Activated T-cell treated with anti-CD3 and anti-CD28 coated beads, Interleukin-2, amount 50 U/mL, for 24 hours (primary cell): ENCODE results near the gene GHR.

Source experiments
- DNase-seq: peaks from one replicate; pipeline ENCODE4 v3.0.0-alpha.2; 2020
- H3K27ac Mint-ChIP-seq: 2 replicates; pipeline ENCODE4 v1.8.0; 2020; ENCODE audit warnings: mild to moderate bottlenecking, mixed read lengths
- H3K27me3 Mint-ChIP-seq: 2 replicates; pipeline ENCODE4 v1.8.0; 2020; ENCODE audit warnings: mixed read lengths
- H3K36me3 Mint-ChIP-seq: 2 replicates; pipeline ENCODE4 v1.8.0; 2020; ENCODE audit warnings: low read depth, mixed read lengths
- H3K4me1 Mint-ChIP-seq: 2 replicates; pipeline ENCODE4 v1.8.0; 2020; ENCODE audit warnings: low read depth, mixed read lengths
- H3K4me3 Mint-ChIP-seq: 2 replicates; pipeline ENCODE4 v1.8.0; 2020; ENCODE audit warnings: mild to moderate bottlenecking, moderate library complexity, mixed read lengths
- H3K9me3 Mint-ChIP-seq: 2 replicates; pipeline ENCODE4 v1.8.0; 2020; ENCODE audit warnings: mixed read lengths

GHR gene

DNA sequence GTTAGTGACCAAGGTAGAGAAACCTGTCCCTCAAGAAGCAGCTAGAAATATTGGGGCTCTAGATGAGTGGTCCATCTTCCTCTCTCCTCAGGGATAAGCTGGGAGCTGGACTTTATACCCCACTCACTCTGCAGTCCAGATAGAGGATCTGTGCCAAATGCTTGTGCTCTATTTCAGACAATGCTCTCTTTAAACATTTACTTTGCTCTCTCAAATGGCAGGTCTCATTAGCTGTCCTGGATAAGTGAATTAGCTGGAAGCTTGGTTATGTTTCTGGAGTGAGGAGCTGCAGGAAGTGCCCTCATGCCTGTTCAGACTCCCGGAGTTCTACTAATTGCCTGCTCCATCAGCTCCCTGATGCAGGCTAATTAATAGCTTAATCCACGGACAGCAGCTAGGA is 182.3 kb downstream of the GHR start:
- H3K27me3 Mint-ChIP-seq = peaks cover 30% of the 10 kb centered on the region
- H3K9me3 Mint-ChIP-seq = no peaks in the 10 kb centered on the region
- no peak overlapping the region for H3K27ac Mint-ChIP-seq
- DNase-seq = no peak
- H3K36me3 Mint-ChIP-seq = no peaks in the 10 kb centered on the region
- H3K4me1 Mint-ChIP-seq = no peaks in the 10 kb centered on the region
- H3K4me3 Mint-ChIP-seq = no peak overlapping the region

DNA sequence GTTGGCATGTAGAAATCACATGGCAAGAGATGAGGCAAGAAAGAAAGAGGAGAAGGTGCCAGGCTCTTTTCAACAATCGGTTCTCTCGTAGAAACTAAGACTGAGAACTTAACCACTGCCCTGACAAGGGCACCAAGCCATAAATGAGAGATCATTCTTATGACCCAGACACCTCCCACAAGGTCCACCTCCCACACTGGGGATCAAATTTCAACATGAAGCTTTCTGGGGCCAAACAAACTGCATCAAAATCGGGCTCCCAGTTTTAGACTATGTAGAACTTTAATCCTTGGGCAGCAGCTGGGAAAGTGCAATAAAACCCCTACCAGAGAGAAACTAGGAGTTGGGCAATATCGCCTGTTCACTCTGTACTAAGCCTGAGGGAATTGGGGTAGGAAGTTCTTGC is 183.2 kb downstream of the GHR start:
- H3K9me3 Mint-ChIP-seq = no peaks in the 10 kb centered on the region
- H3K4me1 Mint-ChIP-seq = no peaks in the 10 kb centered on the region
- H3K27ac Mint-ChIP-seq = no peak overlapping the region
- peaks cover 30% of the 10 kb centered on the region for H3K27me3 Mint-ChIP-seq
- no peak overlapping the region for H3K4me3 Mint-ChIP-seq
- DNase-seq = no peak
- no peaks in the 10 kb centered on the region for H3K36me3 Mint-ChIP-seq

DNA sequence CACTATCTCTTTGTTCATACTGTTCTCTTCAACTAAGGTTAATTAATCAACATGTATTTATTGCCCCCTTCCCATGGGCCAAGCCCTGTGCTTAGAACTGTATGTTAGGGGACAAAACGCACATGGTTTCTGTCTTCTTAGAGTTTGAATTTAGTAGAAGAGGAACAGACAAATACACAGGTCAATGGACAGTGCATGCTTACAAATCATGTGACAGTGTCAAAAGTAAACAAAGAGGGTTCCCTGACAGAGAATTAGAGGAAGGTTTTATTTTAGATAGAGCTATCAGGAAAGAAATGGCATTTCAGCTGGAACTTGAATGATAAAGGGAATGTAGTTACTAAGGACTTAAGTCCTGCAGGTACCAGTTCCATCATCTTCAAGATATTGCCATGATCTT is 188.2 kb downstream of the GHR start:
- H3K27me3 Mint-ChIP-seq = peaks cover 27% of the 10 kb centered on the region
- no peak overlapping the region for H3K4me3 Mint-ChIP-seq
- no peak overlapping the region for H3K27ac Mint-ChIP-seq
- DNase-seq = no peak
- no peaks in the 10 kb centered on the region for H3K36me3 Mint-ChIP-seq
- H3K4me1 Mint-ChIP-seq = no peaks in the 10 kb centered on the region
- H3K9me3 Mint-ChIP-seq = no peaks in the 10 kb centered on the region

DNA sequence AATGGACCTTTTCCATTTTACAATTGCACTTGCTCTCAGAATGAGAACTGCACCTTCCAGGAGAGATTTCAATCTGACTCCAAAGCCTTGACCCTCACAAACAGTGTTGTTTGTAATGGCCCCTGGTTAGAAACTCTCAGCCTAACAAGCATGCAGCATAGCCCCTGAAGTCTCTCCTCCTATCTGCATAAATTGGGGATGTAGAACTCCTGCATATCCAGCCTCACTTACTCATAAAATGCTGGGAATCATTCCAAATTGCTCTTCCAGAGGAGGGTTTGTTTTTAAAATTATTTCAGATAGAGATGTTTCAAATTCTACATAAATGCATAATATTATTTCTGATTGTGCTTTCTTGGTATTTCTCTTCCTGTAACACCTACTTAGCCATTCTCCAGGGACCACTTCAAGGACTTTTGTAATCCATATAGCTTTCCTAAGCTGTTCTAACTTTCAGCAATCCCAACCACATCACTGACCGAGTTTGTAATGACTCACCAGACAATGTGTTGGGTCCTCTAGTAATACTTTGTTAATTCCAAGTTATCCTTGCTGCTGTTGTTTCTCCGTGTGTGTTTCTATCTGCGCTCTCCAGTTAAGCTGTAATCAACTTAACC is 189.6 kb downstream of the GHR start:
- peaks cover 21% of the 10 kb centered on the region for H3K27me3 Mint-ChIP-seq
- H3K4me3 Mint-ChIP-seq = no peak overlapping the region
- H3K27ac Mint-ChIP-seq = no peak overlapping the region
- no peak for DNase-seq
- H3K9me3 Mint-ChIP-seq = no peaks in the 10 kb centered on the region
- no peaks in the 10 kb centered on the region for H3K36me3 Mint-ChIP-seq
- H3K4me1 Mint-ChIP-seq = no peaks in the 10 kb centered on the region

DNA sequence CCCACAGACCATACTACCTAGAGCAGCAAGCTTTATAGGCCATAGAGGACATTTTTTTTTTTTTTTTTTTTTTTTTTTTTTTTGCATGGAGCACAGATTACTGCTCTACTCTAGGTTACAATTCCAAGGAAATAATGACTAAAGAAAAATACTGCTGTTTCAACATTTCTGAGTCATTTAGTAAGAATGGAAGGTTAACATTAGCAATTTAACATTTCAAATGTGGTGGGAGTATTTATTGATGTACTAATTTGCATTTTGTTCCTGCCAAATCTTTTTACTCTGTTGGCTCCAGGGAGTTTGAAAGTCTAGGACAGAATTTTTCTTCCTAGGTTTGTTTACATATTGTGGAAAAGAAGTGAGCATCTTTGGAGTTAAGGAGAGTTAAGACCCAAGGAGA is 191.3 kb downstream of the GHR start:
- no peaks in the 10 kb centered on the region for H3K9me3 Mint-ChIP-seq
- no peak overlapping the region for H3K4me3 Mint-ChIP-seq
- no peak for DNase-seq
- no peaks in the 10 kb centered on the region for H3K4me1 Mint-ChIP-seq
- H3K27ac Mint-ChIP-seq = no peak overlapping the region
- peaks cover 14% of the 10 kb centered on the region for H3K27me3 Mint-ChIP-seq
- H3K36me3 Mint-ChIP-seq = no peaks in the 10 kb centered on the region

DNA sequence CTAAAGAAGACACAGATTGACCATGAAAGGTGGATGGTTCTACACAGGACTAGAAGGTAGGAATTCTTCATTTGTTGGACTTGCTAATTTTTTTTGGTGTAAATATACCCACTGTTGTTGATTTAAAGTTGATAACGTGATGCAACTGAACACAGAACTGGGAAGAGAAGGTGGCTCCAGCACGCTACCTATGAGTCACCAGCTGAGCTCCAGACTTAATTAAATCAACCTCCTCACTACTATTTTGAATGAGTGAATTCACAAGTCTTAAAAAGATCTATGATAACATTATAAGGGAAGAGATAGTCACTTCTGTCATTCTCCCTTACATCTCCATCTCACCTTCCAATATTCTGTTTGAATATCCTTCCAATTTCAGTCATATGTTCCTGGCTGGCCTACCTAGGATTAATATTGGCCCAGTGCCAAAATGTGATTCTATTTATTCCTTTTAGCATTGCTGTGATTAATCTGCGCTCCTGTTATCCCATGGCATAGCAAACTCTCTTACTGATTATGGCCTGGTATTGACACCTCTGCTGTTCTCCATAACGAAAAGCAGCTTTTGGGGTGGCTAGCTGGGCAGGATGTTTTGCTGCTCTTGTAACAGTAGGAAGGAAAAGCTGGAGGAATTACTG is 197.5 kb downstream of the GHR start:
- Mint-ChIP-seq H3K27ac (no peak overlapping the region), H3K9me3 (no peaks in the 10 kb centered on the region), H3K36me3 (no peaks in the 10 kb centered on the region), H3K4me3 (no peak overlapping the region), H3K4me1 (no peaks in the 10 kb centered on the region), H3K27me3 (peaks cover 3% of the 10 kb centered on the region)
- DNase-seq = no peak

DNA sequence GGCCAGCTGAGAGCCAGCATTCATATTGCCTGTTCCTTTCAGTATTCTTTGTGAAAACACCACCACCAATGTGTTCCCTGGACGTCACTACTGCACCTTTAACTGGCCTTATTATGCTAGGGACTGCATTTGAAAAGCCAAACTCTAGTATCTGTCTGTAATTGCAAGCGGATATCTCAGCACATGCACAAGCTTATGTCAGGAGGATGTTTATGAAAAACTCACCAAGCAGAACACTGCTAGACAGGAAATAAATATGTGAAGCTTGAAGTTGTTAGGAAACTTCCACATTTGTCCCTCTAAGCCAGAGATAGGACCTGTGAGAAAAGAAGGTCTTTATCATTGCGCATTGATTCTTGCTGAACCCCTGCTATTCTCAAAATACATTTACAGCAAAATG is 198.0 kb downstream of the GHR start:
- no peak for DNase-seq
- peaks cover 3% of the 10 kb centered on the region for H3K27me3 Mint-ChIP-seq
- H3K36me3 Mint-ChIP-seq = no peaks in the 10 kb centered on the region
- no peaks in the 10 kb centered on the region for H3K9me3 Mint-ChIP-seq
- H3K27ac Mint-ChIP-seq = no peak overlapping the region
- H3K4me3 Mint-ChIP-seq = no peak overlapping the region
- no peaks in the 10 kb centered on the region for H3K4me1 Mint-ChIP-seq

DNA sequence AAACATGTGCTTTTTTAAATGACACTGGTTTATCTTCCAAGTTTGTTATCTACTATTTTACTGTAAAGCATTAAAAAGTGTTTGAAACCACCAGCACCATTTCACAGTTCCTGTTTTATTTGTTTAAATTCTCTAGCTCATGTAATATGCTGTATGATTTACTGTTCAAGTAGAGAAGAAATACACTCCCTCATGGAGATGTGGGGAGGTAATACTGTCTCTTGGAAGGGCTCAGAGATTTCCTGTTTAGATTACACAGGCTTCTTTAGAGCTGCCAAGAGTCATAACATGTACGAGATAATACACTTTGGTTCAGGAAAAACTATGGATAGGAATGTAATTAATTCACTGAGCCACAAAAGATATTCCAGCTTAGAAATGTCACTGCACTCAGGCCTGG is 198.4 kb downstream of the GHR start:
- no peak for DNase-seq
- peaks cover 3% of the 10 kb centered on the region for H3K27me3 Mint-ChIP-seq
- no peaks in the 10 kb centered on the region for H3K36me3 Mint-ChIP-seq
- no peak overlapping the region for H3K27ac Mint-ChIP-seq
- H3K4me1 Mint-ChIP-seq = no peaks in the 10 kb centered on the region
- H3K4me3 Mint-ChIP-seq = no peak overlapping the region
- H3K9me3 Mint-ChIP-seq = no peaks in the 10 kb centered on the region

DNA sequence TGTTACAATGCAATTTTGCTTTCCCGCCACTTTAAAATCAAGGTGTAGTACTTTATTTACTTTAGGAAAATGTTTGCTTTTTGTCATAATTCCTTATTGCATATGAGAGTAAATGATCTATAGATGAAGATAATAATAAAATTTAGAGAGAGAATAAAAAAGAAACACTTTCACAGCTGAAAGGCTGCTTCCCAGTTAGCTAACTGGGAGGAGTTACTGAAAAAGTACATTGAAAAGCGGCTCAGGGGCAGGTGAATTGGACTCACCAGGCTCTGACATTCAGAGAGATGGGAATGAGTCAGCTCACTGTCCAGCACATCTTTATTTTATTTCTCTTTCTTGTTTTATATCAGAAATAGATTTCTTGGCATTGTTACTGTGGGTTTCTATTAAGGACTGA is 201.7 kb downstream of the GHR start:
- no peaks in the 10 kb centered on the region for H3K27me3 Mint-ChIP-seq
- H3K9me3 Mint-ChIP-seq = no peaks in the 10 kb centered on the region
- no peak overlapping the region for H3K4me3 Mint-ChIP-seq

DNA sequence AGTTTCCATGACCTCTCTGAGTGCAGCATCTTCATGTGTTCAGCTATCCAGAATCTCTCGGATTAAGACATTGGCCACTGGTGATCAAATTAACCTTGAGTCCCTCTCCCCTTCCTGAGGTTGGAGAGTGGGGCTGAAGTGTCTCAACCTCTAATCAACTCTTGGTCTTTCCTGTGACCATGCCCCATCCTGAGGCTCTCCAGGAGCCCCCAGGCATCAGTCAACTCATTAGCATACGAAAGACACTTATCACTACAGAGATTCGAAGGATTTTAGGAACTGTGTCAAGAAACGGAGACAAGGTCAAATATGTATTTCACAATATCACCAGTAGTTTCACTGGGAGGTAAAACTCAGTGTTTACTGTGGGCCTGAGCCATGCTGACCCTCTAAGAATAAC is 203.2 kb downstream of the GHR start:
- Mint-ChIP-seq H3K36me3 (no peaks in the 10 kb centered on the region), H3K27me3 (no peaks in the 10 kb centered on the region), H3K27ac (no peak overlapping the region), H3K9me3 (no peaks in the 10 kb centered on the region), H3K4me1 (no peaks in the 10 kb centered on the region), H3K4me3 (no peak overlapping the region)
- no peak for DNase-seq

More for the DNA sequence above, 201.7 kb downstream of the GHR start:
- Mint-ChIP-seq H3K27ac (no peak overlapping the region), H3K4me1 (no peaks in the 10 kb centered on the region), H3K36me3 (no peaks in the 10 kb centered on the region)
- no peak for DNase-seq

DNA sequence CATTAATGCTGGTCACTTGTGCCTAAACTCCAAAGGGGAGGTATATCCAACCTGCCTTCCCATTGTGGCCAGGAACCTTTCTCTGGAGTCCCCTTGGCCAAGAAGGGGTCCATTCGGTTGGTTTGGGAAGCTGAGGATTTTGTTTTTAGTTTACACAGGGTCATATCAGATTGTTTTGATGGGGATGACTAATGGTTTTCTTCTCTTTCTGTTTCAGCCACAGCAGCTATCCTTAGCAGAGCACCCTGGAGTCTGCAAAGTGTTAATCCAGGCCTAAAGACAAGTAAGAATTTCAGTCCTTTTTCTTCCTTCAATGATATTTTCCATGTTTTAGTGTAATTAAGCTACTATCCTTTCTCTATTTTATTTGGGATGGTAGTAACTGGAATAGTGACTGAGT is 205.6 kb downstream of the GHR start:
- DNase-seq = no peak
- no peaks in the 10 kb centered on the region for H3K27me3 Mint-ChIP-seq
- H3K27ac Mint-ChIP-seq = no peak overlapping the region
- no peaks in the 10 kb centered on the region for H3K36me3 Mint-ChIP-seq
- no peaks in the 10 kb centered on the region for H3K4me1 Mint-ChIP-seq
- no peak overlapping the region for H3K4me3 Mint-ChIP-seq
- no peaks in the 10 kb centered on the region for H3K9me3 Mint-ChIP-seq

DNA sequence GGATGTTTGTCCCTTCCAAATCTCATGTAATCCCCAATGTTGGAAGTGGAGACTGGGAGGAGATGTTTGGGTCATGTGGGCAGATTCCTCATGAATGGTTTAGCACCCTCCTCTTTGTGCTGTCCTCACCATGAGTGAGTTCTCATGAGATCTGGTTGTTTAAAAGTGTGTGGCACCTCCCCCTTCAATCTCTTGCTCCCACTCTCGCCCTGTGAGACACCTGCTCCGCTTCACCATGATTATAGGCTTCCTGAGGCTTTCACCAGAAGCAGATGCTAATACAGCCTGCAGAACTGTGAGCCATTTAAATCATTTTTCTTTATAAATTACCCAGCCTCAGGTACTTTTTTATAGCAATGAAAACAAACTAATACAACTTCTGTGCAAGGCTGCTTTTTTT is 206.0 kb downstream of the GHR start:
- Mint-ChIP-seq H3K27ac (no peak overlapping the region), H3K4me1 (no peaks in the 10 kb centered on the region), H3K36me3 (no peaks in the 10 kb centered on the region), H3K9me3 (no peaks in the 10 kb centered on the region), H3K4me3 (no peak overlapping the region), H3K27me3 (no peaks in the 10 kb centered on the region)
- no peak for DNase-seq

DNA sequence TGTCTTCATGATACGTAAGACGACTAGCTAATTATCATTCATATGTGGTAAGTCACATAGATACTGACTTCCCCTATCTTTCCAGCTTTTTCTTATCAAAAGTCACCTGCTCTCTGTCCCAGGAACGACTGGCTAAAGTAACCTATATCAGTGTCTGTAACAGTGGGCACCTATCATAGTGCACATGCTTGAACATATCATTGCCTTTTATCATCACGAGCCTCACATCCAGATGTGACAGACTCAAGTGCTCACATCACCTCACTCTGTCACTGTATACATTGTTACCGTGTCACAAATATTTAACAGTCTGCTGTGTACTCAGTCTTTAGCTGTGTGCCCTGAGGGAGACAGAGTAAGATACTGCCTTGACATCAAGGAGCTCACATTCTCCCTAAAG is 208.0 kb downstream of the GHR start:
- no peak for DNase-seq
- H3K27me3 Mint-ChIP-seq = no peaks in the 10 kb centered on the region
- H3K36me3 Mint-ChIP-seq = no peaks in the 10 kb centered on the region
- no peaks in the 10 kb centered on the region for H3K4me1 Mint-ChIP-seq
- H3K4me3 Mint-ChIP-seq = no peak overlapping the region
- H3K27ac Mint-ChIP-seq = no peak overlapping the region
- H3K9me3 Mint-ChIP-seq = no peaks in the 10 kb centered on the region

DNA sequence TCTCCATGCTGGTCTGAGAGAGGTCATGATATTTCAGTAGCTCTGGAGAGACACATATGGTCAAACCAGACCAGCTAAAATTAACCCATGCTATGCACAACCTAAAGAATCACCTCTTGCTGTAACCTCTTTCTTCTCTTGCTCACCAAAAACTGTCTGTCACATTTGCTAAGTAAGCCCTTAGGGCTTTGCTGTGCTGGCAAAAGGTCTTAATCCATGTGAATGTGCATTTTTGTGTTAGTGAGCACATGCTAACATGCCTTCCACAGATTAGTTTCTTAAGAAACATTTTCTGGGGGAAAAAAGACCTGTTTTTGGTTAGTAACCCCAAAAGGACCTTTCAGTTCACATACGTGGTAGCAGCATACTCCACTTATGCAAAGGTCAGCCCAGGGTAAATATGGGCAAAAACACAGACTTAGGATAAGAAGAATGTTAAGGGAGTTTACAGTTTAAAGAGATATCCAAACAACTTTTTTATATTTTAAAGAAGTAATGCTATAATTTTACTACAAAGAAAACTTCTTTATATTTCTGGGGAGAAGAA is 209.2 kb downstream of the GHR start:
- H3K4me3 Mint-ChIP-seq = no peak overlapping the region
- peaks cover 2% of the 10 kb centered on the region for H3K27me3 Mint-ChIP-seq
- H3K4me1 Mint-ChIP-seq = no peaks in the 10 kb centered on the region
- H3K27ac Mint-ChIP-seq = no peak overlapping the region
- H3K9me3 Mint-ChIP-seq = no peaks in the 10 kb centered on the region
- no peaks in the 10 kb centered on the region for H3K36me3 Mint-ChIP-seq
- no peak for DNase-seq

DNA sequence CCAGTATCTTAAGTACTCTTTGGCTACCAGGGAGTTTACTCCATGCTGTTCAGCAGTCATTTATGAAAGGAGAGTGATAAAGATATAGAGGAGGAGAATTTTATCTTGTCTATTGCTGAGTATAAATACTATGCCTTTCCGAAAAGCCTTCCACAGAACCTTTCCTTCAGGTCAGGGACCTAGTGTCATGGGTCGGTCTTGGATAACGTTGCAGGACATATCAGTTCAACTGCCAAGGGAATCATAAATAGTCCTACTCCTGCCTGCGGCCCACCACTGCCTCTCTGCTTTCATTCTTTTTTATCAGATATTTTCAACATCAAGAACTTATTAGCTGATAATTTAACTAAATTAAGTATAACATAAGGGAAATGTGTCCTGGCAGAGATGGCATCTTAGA is 211.3 kb downstream of the GHR start:
- Mint-ChIP-seq H3K27me3 (peaks cover 10% of the 10 kb centered on the region), H3K4me1 (no peaks in the 10 kb centered on the region), H3K9me3 (no peaks in the 10 kb centered on the region), H3K36me3 (no peaks in the 10 kb centered on the region), H3K27ac (no peak overlapping the region), H3K4me3 (no peak overlapping the region)
- no peak for DNase-seq
